Subcutaneous abdominal adipose tissue (tissue), 5 donors: ENCODE results near the gene OPALIN.

Experiments used
- H3K27ac ChIP-seq: one replicate; pipeline ENCODE4 v1.7.0; 2013; ENCODE audit warnings: low read depth, mild to moderate bottlenecking, inconsistent platforms, low read length, moderate library complexity
- H3K27me3 ChIP-seq, 5 donors: one replicate each; pipeline ENCODE4 v1.7.0; 2013; ENCODE audit warnings: low read length in 5 of 5, inconsistent platforms in 1 of 5; ENCODE audit not compliant: control insufficient read depth in 5 of 5, insufficient read depth in 4 of 5
- H3K36me3 ChIP-seq, 5 donors: one replicate each; pipeline ENCODE4 v1.7.0; 2013; ENCODE audit warnings: low read length in 5 of 5; ENCODE audit not compliant: control insufficient read depth in 5 of 5, insufficient read depth in 5 of 5
- H3K4me1 ChIP-seq, 5 donors: one replicate each; pipeline ENCODE4 v1.7.0; 2013; ENCODE audit warnings: low read length in 5 of 5, mild to moderate bottlenecking in 3 of 5, moderate library complexity in 1 of 5; ENCODE audit not compliant: control insufficient read depth in 5 of 5, insufficient read depth in 5 of 5
- H3K4me3 ChIP-seq, 5 donors: one replicate each; pipeline ENCODE4 v1.7.0; 2013; ENCODE audit warnings: low read length in 5 of 5, low read depth in 1 of 5
- H3K9ac ChIP-seq, 5 donors: one replicate each; pipeline ENCODE4 v1.7.0; 2013; ENCODE audit warnings: low read length in 5 of 5, mild to moderate bottlenecking in 4 of 5, moderate library complexity in 3 of 5
- H3K9me3 ChIP-seq, 5 donors: one replicate each; pipeline ENCODE4 v1.7.0; 2013; ENCODE audit warnings: low read length in 5 of 5; ENCODE audit not compliant: control insufficient read depth in 5 of 5
- donor health status: healthy.
- donor health status: healthy.
- donor health status: healthy.
- donor health status: healthy.
- donor health status: healthy.

Gene OPALIN

DNA sequence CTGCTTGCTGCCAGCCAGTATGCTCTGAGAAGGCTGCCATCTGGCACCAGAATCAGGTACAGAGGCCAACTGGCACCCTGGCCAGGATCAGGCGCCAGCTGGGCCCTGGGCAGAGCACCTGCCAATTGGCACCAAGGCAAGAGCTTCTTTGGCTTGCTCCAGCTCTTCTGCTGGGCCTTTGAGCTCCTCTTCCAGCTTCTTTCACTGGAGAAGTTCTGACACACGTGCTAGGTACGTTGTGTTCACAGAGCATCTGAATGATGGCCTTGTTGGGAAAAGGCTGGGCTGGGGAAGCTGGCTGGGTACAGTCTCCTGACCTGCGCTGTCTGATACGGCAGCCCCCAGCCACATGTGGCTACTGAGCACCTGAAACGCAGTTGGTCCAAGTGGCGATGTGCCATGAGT, 31.7 kb upstream of the OPALIN start:
- Histone ChIP-seq H3K4me3 (no peak overlapping the region), H3K36me3 (no peaks in the 10 kb centered on the region), H3K27me3 (peaks cover 15 to 30% (median 17%) of the 10 kb centered on the region in 5 donors), H3K4me1 (peaks cover 0 to 12% (median 3%) of the 10 kb centered on the region in 5 donors), H3K9ac (no peak overlapping the region), H3K9me3 (no peaks in the 10 kb centered on the region), H3K27ac (no peak overlapping the region)

DNA sequence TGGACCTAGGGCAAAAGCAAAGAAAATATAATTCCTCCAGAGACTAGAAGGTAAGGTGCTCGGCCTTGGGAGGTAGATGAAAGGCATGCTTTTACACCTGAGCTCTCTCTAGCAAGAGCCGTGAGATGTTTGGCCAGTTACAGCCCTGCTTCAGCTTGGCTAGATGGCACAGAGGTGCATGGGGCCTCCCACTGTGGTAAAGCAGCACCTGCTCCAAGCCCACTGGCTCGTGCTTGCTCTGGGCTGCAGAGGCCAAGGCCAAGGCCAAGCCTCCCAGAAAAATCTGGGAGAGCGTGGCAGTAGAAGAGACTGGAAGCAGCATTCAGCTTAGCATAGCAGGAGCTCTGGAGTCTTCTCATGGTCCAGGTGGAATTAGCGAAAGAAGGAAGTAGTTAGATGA, 31.0 kb upstream of the OPALIN start:
- no peak overlapping the region for H3K27ac ChIP-seq
- no peaks in the 10 kb centered on the region for H3K36me3 ChIP-seq
- H3K4me1 ChIP-seq, result peaks cover 0 to 12% (median 3%) of the 10 kb centered on the region in 5 donors
- H3K27me3 ChIP-seq, result peaks cover 14 to 32% (median 22%) of the 10 kb centered on the region in 5 donors
- H3K9ac ChIP-seq, result no peak overlapping the region
- no peaks in the 10 kb centered on the region for H3K9me3 ChIP-seq
- H3K4me3 ChIP-seq, result no peak overlapping the region

DNA sequence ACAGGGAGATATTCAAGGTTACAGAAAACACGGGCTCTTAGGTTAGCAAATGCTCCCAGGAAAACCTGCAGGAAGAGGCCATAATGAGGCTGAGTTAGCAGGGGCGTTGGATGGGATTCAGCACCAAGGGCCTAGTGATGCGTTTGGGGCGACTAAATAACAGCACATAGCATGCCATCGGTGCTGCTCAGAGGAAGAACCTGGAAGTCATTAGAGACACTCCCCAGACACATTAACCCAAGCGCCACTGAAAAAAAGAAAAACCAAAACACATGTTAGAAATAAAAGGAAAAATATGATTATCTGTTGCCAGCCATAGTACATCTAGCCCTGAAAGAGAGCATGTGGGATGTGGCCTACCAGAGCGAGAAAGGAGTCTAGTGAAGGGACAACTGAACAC, 28.8 kb upstream of the OPALIN start:
- Histone ChIP-seq H3K9ac (no peak overlapping the region), H3K4me1 (peaks cover 0 to 12% (median 3%) of the 10 kb centered on the region in 5 donors), H3K36me3 (no peaks in the 10 kb centered on the region), H3K27ac (no peak overlapping the region), H3K27me3 (peaks cover 11 to 31% (median 27%) of the 10 kb centered on the region in 5 donors), H3K9me3 (no peaks in the 10 kb centered on the region), H3K4me3 (no peak overlapping the region)

DNA sequence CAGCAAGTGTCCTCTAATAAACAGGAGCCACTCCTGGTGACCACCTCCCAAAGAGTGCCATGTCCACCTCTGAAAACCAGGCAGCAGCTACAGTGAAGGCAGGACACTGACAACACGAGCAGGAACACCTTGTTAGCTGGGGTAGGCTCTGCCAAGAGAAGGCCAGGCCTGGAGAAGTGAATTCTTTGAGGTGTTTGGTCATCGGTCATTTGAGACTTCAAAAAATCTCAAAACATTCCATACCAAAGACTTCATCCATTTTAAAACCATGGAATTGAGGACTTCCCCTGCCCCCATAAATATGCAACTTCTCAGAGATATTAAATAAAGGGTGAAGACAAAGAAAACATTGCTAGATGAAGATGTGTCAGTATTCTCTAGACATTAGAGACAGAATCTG, 28.4 kb upstream of the OPALIN start:
- Histone ChIP-seq H3K27ac (no peak overlapping the region), H3K9me3 (no peaks in the 10 kb centered on the region), H3K4me1 (peaks cover 0 to 12% (median 3%) of the 10 kb centered on the region in 5 donors)

DNA sequence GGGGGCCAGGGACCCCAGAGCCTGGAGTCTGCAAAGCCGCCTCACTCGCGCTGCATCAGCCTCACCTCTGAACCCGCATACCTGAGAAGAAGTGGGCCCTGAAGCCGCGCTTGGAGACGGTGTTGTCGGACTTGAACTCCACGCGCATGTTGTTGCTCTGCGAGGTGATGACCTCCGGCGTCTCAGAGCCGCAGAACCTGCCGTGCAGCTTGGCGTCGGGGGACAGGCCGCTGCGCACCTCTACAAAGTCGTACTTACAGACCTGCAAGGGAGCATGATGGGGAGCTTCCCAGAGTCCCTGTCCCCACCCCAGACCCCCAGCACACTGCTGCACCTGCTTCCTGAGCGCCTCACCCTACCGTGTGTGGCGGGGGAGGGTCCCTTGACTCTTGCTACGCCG, 25.7 kb upstream of the OPALIN start:
- no peaks in the 10 kb centered on the region for H3K4me1 ChIP-seq

More for the DNA sequence above, 28.4 kb upstream of the OPALIN start:
- H3K27me3 ChIP-seq, result peaks cover 11 to 31% (median 27%) of the 10 kb centered on the region in 5 donors
- H3K36me3 ChIP-seq, result no peaks in the 10 kb centered on the region
- H3K4me3 ChIP-seq, result no peak overlapping the region
- H3K9ac ChIP-seq, result no peak overlapping the region

DNA sequence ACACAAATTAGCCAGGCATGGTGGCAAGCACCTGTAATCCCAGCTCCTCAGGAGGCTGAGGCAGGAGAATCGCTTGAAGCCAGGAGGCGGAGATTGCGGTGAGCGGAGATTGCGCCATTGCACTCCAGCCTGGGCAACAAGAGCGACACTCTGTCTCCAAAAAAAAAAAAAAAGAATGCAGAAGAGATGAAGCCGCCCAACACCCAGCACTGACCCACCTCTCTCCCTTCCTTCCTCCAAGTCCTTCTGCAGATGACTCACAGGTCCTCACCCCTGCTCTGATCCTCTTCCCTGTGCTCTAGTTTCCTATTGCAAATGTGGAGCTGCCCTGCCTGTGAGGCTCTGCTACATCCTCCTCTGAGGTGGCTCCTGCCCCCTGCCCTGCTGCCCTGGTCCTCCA, 22.0 kb upstream of the OPALIN start:
- Histone ChIP-seq H3K27ac (no peak overlapping the region), H3K4me1 (peaks cover 0 to 1% (median 0%) of the 10 kb centered on the region in 5 donors), H3K27me3 (peaks cover 7 to 41% (median 31%) of the 10 kb centered on the region in 5 donors), H3K36me3 (no peaks in the 10 kb centered on the region), H3K4me3 (no peak overlapping the region), H3K9me3 (no peaks in the 10 kb centered on the region), H3K9ac (no peak overlapping the region)

More for the DNA sequence above, 25.7 kb upstream of the OPALIN start:
- H3K27ac ChIP-seq, result no peak overlapping the region
- no peak overlapping the region for H3K4me3 ChIP-seq
- peaks cover 14 to 34% (median 27%) of the 10 kb centered on the region in 5 donors for H3K27me3 ChIP-seq
- no peak overlapping the region for H3K9ac ChIP-seq
- H3K36me3 ChIP-seq, result no peaks in the 10 kb centered on the region
- H3K9me3 ChIP-seq, result no peaks in the 10 kb centered on the region

DNA sequence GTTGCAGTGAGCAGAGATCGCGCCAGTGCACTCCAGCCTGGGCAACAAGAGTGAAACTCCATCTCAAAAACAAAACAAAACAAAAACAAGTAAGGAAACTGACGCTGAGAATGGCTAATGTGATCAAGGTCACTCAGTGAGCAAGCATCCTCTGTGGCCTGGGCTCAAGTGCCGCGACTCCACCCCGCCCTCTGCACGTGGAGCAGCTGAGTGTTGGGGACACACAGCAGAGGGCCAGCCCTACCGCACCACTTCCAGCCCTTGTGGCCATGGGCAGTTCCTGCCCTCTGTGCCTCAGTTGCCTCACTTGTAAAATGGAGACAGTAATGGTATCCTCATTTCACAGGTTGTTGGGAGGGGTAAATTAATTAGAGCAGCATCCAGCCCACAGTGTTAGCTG, 21.0 kb upstream of the OPALIN start:
- no peaks in the 10 kb centered on the region for H3K9me3 ChIP-seq
- no peak overlapping the region for H3K4me3 ChIP-seq
- H3K27me3 ChIP-seq, result peaks cover 5 to 33% (median 23%) of the 10 kb centered on the region in 5 donors
- peaks cover 4 to 8% (median 5%) of the 10 kb centered on the region in 5 donors for H3K4me1 ChIP-seq
- H3K36me3 ChIP-seq, result no peaks in the 10 kb centered on the region
- no peak overlapping the region for H3K9ac ChIP-seq
- H3K27ac ChIP-seq, result no peak overlapping the region

DNA sequence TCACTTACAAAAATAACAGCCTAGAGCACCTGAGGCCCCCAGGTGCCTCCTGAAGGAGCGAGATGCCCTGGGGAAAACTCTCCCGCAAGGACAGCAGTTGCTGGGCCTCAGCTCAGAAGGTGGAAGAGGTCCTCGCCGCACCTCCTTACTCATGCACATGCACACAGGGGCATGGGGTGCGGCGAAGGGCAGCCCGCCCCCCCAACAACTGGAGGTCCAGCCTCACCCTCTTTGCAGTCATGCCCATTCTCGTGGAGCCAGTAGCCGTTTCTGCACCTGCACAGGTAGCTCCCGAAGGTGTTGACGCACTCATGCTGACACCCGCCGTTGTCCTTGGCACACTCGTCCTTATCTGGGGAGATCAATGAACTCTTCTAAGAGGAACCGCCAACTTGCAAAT, 19.9 kb upstream of the OPALIN start:
- Histone ChIP-seq H3K9ac (no peak overlapping the region), H3K4me1 (peaks cover 5 to 10% (median 7%) of the 10 kb centered on the region in 5 donors), H3K9me3 (no peaks in the 10 kb centered on the region), H3K27me3 (peaks cover 0 to 31% (median 26%) of the 10 kb centered on the region in 5 donors), H3K36me3 (no peaks in the 10 kb centered on the region), H3K4me3 (no peak overlapping the region), H3K27ac (no peak overlapping the region)

DNA sequence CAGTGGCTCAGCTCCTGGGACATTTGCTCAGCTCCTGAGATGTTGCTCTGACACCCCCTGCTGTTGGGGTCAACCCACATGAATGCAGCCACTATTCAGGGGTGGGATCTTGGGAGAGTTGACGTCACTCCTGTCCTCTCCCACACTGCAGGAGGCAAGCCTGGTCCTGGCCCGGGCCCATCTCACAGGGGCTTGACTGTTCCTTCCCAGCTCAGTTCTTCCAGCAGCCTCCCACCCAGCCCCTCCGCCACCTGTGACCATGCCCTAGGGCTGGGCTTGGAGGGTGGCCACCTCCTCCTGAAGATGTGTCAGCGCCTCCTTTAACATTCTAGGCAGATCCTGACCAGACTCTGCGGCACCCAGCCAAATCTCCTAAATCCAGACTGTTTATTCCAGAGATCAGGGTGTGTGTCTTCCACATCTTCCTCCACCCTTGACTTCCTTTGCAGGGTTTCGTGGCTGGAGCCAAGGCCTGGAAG, 19.1 kb upstream of the OPALIN start:
- H3K9me3 ChIP-seq, result no peaks in the 10 kb centered on the region
- no peaks in the 10 kb centered on the region for H3K36me3 ChIP-seq
- peaks cover 0 to 36% (median 28%) of the 10 kb centered on the region in 5 donors for H3K27me3 ChIP-seq
- peaks cover 5 to 10% (median 7%) of the 10 kb centered on the region in 5 donors for H3K4me1 ChIP-seq
- no peak overlapping the region for H3K27ac ChIP-seq
- no peak overlapping the region for H3K4me3 ChIP-seq
- H3K9ac ChIP-seq, result no peak overlapping the region

DNA sequence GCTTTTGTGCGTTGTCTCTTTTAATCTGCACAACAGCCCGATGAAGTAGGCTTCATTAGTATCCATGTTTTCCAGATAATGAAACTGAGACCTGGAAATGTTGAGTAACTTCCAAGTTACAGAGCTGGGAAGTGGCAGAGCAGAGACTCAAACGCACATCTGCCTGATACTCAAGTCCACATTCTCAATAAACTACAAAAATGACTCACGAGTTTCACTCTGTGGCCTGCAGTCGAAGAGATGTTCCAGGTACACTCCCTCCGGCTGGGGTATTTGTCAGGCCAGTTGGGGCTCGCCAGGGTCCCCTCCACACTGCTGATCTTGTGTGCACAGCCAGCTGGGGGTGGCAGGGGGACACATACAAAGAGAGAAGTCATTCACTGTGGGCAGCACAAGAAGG, 17.7 kb upstream of the OPALIN start:
- Histone ChIP-seq H3K36me3 (no peaks in the 10 kb centered on the region), H3K4me3 (no peak overlapping the region), H3K4me1 (peaks cover 5 to 10% (median 7%) of the 10 kb centered on the region in 5 donors), H3K27ac (no peak overlapping the region), H3K9me3 (no peaks in the 10 kb centered on the region), H3K9ac (no peak overlapping the region), H3K27me3 (peaks cover 0 to 36% (median 28%) of the 10 kb centered on the region in 5 donors)
